Calu3 (cell line): ENCODE data around the gene MED12L. TPM values are rescaled to one million over a fixed set of nuclear protein-coding genes. Genes with fewer than 3 reads are reported as not detected.

Experiments used
- BruUV-seq: library from RNA; stranded (reverse); fragments of 400-500 nt; replicated peaks from 2 replicates; lab custom pipeline; 2021; lab: Mats Ljungman, UMichigan
- CTCF ChIA-PET: fragments of 300-600 bp; sonication (Branson Sonifier 250); formaldehyde crosslinking; loops from one replicate; lab custom pipeline; 2022; ENCODE audit warnings: antibody characterized with exemption; lab: Charles Lee
- DNase-seq: peaks from one replicate; pipeline ENCODE4 v3.0.0; 2022
- H3K27ac Mint-ChIP-seq: one replicate; pipeline ENCODE4 v1.8.0; 2022; ENCODE audit warnings: mixed read lengths; ENCODE audit not compliant: unreplicated experiment
- H3K27me3 Mint-ChIP-seq: one replicate; pipeline ENCODE4 v1.8.0; 2022; ENCODE audit warnings: mixed read lengths; ENCODE audit not compliant: unreplicated experiment
- H3K36me3 Mint-ChIP-seq: one replicate; pipeline ENCODE4 v1.8.0; 2022; ENCODE audit warnings: mild to moderate bottlenecking, moderate library complexity, mixed read lengths; ENCODE audit not compliant: insufficient read depth, unreplicated experiment
- H3K4me1 Mint-ChIP-seq: one replicate; pipeline ENCODE4 v1.8.0; 2022; ENCODE audit warnings: mild to moderate bottlenecking, low read depth, mixed read lengths; ENCODE audit not compliant: unreplicated experiment
- H3K4me3 Mint-ChIP-seq: one replicate; pipeline ENCODE4 v1.8.0; 2022; ENCODE audit warnings: mild to moderate bottlenecking, low read depth, moderate library complexity, mixed read lengths; ENCODE audit not compliant: unreplicated experiment
- H3K9me3 Mint-ChIP-seq: one replicate; pipeline ENCODE4 v1.8.0; 2022; ENCODE audit warnings: low read depth, mixed read lengths; ENCODE audit not compliant: unreplicated experiment
- CTCF ChIP-seq: fragments of 200-600 bp; IDR thresholded peaks from one replicate; pipeline ENCODE4 v1.8.0; 2022; ENCODE audit warnings: antibody characterized with exemption; ENCODE audit not compliant: unreplicated experiment
- intact Hi-C: fragments of 100-400 bp; cut with micrococcal nuclease; formaldehyde crosslinking; loops from one replicate; pipeline ENCODE4 v1.10.0; 2022; ENCODE audit not compliant: unreplicated experiment
- total RNA-seq: library from RNA; stranded (reverse); gene quantifications from 2 replicates; pipeline ENCODE4 v1.2.3, GENCODE V29; 2022

MED12L gene
- total RNA-seq, 1 experiment from 2014 or later: 4.6 TPM

- H3K9me3 Mint-ChIP-seq: peaks cover 2% of the 10 kb centered on the region
- no peaks in the 10 kb centered on the region for H3K36me3 Mint-ChIP-seq
- CTCF ChIA-PET: no interaction called here
- H3K4me1 Mint-ChIP-seq: peaks cover 39% of the 10 kb centered on the region
- no peak for DNase-seq
- intact Hi-C loops: no loop called here
- H3K4me3 Mint-ChIP-seq: no peak overlapping the region
- TF ChIP-seq CTCF: no peak
- no TSS peak for BruUV-seq
- H3K27ac Mint-ChIP-seq: no peak overlapping the region
- no peaks in the 10 kb centered on the region for H3K27me3 Mint-ChIP-seq
Measured at GRCh38 chr3:151428386-151428785, 342.9 kb downstream of the MED12L start.

DNA sequence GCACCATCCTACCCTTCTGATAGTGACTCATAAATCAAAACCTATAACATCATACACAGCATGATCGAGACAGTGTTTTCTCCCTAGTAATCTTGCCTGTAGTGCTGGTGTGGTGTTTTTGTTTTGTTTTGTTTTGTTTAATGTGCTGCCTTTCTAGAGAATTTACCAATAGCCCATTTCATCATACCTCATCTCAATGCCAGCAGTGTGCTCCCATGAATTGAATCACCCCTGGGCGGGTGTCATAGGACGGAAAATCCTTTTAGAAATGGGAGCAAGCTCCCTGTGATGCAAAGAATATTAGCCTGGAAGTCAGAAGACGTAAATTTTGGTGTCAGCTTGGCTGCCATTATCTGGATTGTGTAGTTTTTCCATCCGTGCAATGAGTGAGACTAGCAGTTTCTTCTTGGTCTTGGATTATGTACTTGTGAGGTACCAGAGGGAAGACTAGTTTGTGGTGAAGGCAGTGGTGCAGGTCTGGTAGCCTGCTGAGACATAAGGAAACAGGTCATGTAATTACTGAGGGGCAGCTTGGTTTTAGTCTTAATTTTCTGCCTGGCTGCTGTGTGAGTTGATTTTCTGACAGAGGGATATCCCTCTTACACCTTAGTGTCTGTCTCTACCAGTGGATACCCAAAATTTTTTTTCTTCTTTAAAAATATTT, 345.5 kb downstream of the MED12L start:
- no peak for TF ChIP-seq CTCF
- H3K4me3 Mint-ChIP-seq: no peak overlapping the region
- peaks cover 2% of the 10 kb centered on the region for H3K9me3 Mint-ChIP-seq
- no peaks in the 10 kb centered on the region for H3K27me3 Mint-ChIP-seq
- no peaks in the 10 kb centered on the region for H3K36me3 Mint-ChIP-seq
- H3K4me1 Mint-ChIP-seq: peaks cover 52% of the 10 kb centered on the region
- peak overlapping the region; percentile 2 for H3K27ac Mint-ChIP-seq
- no peak for DNase-seq
- intact Hi-C loops: loop anchor here (5.0 to 10.0 kb wide), 3 partner anchors 139 to 844 kb away; no protein-coding TSS in a partner anchor
- CTCF ChIA-PET: interaction anchor here (0.6 to 1.5 kb wide), 3 partner anchors 104 to 872 kb away, joined by 4 to 7 read pairs (median 4); no protein-coding TSS in a partner anchor
- BruUV-seq: no TSS peak

GRCh38 chr3:151431940-151432339, 346.5 kb downstream of the MED12L start:
- H3K27me3 Mint-ChIP-seq: no peaks in the 10 kb centered on the region
- CTCF ChIA-PET: interaction anchor here (0.5 to 1.5 kb wide), 4 partner anchors 105 to 833 kb away, joined by 3 to 7 read pairs (median 4); no protein-coding TSS in a partner anchor
- peaks cover 2% of the 10 kb centered on the region for H3K9me3 Mint-ChIP-seq
- DNase-seq: peak; percentile 58
- no peak overlapping the region for H3K27ac Mint-ChIP-seq
- peaks cover 47% of the 10 kb centered on the region for H3K4me1 Mint-ChIP-seq
- no peak for TF ChIP-seq CTCF
- H3K4me3 Mint-ChIP-seq: no peak overlapping the region
- intact Hi-C loops: loop anchor here (5.0 to 10.0 kb wide), 3 partner anchors 140 to 843 kb away; no protein-coding TSS in a partner anchor
- no peaks in the 10 kb centered on the region for H3K36me3 Mint-ChIP-seq
- BruUV-seq: no TSS peak

GRCh38 chr3:151432616-151433372, 347.3 kb downstream of the MED12L start:
- H3K4me1 Mint-ChIP-seq: peaks cover 47% of the 10 kb centered on the region
- no peak for DNase-seq
- no peaks in the 10 kb centered on the region for H3K36me3 Mint-ChIP-seq
- no TSS peak for BruUV-seq
- intact Hi-C loops: loop anchor here (5.0 to 10.0 kb wide), 3 partner anchors 140 to 842 kb away; no protein-coding TSS in a partner anchor
- no peaks in the 10 kb centered on the region for H3K27me3 Mint-ChIP-seq
- no peak overlapping the region for H3K27ac Mint-ChIP-seq
- TF ChIP-seq CTCF: no peak
- H3K4me3 Mint-ChIP-seq: no peak overlapping the region
- CTCF ChIA-PET: interaction anchor here (0.5 kb wide), 1 partner anchor 443 kb away, joined by 3 read pairs; no protein-coding TSS in a partner anchor
- H3K9me3 Mint-ChIP-seq: peaks cover 2% of the 10 kb centered on the region
